ENCODE data around the gene RFLNA.

GRCh38 chr12:124270671-124271070 lies 24.2 kb upstream of the RFLNA start:
- TF ChIP-seq CTCF (conservative IDR thresholded peaks at IDR 0.05; ENCODE audit: low read depth, low read length) (no peak), EZH2 (IDR thresholded peaks at IDR 0.05; ENCODE audit: borderline replicate concordance, low read depth, low read length, poor library complexity, severe bottlenecking) (no peak)

Data from A673 (cell line).